ENCODE results near the gene MAGI2.

The MAGI2 gene

DNA sequence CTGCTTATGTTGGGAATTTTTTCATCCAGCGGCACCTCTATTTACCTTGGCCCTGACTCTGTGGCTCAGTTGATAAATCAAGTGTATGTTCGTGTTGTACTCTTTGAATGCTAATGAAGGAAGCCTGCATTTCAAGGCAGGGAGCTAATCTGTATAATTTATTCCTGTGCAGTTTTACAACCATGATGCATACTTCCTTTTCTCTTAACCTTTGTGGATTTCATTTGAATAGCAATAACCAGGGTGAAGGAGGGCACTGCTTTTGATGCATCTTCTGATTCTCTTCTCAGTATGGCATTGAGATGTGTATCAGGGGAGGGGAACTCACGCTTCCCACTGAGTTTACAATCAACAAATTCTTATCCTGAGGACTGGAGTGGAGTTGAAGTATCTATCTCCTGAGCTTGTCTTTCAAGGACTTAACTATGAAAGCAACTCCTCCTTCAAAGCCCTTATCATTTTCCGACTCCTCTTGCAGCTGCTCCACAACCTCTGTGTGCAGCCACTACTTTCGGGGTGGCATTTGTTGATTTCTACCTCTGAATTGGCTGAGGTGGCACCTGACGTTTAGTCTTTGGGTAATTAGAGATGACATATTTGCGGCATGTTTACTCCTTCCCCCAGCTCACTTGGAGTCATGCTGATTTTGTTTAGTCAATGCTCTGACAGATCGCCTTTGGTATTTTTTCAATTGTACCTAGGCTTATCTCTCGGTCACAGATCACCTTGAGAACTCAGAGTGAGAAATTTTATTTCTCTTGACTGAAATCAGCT is 1379.7 kb downstream of the MAGI2 start:
- H3K27ac ChIP-seq = no peak overlapping the region

DNA sequence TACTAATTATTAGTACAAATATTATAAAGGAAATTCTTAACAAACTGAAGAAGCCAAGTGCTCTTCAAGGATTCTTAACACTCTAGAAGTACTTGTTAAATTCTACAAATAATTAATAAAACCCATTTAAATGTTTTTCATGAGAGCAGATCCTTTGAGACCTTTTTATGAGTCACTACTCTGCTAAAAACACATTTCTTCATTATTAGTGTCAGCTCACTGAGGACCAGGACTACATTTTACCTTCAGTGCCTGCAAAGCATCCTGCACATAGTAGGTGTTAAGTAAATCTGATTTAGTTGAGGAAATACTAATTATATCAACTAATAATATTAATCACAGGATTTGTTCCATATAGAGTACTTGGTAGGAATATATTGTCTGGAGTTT is 1381.3 kb downstream of the MAGI2 start:
- Histone ChIP-seq H3K4me3 (no peak overlapping the region), H3K27ac (no peak overlapping the region)

More for the DNA sequence above, 1379.7 kb downstream of the MAGI2 start:
- no peak overlapping the region for H3K4me3 ChIP-seq

DNA sequence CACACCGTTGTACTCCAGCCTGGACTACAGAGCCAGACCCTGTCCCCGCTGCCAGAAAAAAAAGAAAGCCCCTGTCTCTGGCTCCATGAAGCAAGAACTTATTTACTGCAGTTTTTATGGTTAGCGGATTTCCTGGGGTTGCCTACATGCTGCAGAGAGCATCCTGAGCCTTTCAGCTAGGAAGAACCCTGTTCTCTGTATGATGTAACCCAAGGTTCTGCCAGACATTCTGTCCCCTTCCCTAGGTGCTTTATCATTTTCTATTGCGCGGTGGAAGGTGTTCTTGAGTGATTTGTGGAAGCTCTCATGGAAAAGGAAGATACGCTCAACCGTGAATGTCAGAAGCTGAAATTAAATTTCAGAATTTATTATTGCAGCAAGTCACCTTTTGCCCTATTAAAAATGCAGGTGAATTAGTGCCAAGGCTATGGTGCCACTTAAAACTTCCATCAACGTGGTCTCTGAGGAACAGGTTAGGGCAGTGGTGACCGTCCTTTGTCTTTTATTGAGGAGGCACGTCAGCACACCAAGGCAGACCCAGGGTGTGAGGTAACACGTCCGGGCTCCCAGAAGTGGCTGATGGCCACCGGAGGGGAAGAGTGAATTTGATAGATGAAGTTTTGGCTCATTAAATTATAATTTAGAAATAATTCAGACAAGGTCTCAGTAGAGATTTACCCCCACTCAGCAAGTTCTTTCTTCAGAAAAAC is 1381.8 kb downstream of the MAGI2 start:
- Histone ChIP-seq H3K27ac (no peak overlapping the region), H3K4me3 (no peak overlapping the region)

DNA sequence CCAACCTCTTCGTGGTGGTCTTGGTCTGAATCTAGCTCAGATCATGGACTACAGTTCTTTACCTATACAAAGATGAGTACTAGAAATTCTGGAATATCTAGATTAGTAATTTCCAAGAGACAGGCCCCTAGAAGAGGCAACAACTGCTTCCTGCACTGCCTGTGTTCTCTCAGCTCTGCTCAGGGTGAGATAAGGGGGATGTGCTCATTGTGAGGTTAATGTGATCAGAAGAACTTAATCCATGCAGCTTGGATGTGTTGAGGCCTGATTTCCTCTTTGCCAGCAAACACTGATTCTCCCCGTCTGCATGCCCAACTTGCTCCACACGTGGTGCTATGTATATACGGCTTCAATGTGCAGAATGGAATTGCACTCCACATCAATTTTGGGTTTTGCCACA is 1386.9 kb downstream of the MAGI2 start:
- Histone ChIP-seq H3K27ac (no peak overlapping the region), H3K4me3 (no peak overlapping the region)

DNA sequence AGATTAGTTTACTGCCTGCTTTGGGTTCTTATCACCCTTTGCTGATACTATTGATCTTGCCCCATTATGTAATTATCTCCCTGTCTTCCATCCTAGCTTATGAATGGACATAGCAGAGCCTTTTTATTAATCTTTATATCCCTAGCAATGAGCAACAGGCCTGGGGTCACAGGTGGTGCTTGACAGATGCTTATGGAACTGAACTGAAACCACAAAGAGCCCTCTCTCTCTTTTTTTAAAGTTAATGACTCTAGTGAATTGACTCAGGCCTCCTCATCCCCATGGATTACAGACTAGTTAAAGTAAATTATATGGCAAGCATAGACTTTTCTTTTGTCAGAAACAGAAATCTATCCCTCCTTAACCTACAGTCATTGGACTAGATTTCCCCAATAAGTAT is 1389.7 kb downstream of the MAGI2 start:
- no peak overlapping the region for H3K4me3 ChIP-seq
- no peak overlapping the region for H3K27ac ChIP-seq

DNA sequence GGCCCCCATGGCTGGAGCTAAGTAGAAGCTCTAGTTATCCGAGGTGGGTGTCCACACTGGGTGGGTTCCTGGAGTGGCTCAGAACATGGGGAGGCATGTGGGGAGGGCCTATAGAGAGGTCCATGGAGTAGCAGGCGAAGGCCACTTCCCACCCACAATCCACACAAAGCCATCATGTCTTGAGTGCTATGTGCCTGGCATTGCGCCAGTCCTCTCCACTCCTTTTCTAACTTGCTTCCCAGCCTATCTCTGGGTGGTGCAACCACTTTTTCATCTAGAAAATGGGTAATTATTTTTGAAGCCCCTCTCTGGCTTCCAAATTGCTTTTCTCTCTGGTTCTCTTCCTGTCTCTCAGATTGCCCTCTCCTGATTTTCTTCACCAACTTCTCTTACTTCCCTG is 1391.3 kb downstream of the MAGI2 start:
- no peak overlapping the region for H3K27ac ChIP-seq

DNA sequence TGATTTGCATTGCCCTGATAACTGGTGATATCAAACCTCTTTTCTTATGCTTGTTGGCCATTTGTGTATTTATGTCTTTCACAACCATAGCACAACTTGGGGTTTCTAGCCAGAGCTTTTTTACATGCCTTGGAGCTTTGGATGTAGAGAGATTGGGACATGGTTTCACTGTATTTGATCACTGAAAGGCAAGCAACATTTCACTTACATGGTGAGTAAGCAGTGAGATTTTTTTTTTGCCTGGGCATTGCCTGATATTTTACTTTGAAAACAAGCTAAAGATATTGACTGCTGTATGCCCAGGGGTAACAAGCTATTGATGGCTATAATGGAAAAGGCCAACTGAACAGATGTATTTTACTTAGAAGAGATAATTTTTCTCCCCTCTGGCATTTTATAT is 1395.9 kb downstream of the MAGI2 start:
- H3K27ac ChIP-seq = no peak overlapping the region
- no peak overlapping the region for H3K4me3 ChIP-seq

More for the DNA sequence above, 1391.3 kb downstream of the MAGI2 start:
- no peak overlapping the region for H3K4me3 ChIP-seq

DNA sequence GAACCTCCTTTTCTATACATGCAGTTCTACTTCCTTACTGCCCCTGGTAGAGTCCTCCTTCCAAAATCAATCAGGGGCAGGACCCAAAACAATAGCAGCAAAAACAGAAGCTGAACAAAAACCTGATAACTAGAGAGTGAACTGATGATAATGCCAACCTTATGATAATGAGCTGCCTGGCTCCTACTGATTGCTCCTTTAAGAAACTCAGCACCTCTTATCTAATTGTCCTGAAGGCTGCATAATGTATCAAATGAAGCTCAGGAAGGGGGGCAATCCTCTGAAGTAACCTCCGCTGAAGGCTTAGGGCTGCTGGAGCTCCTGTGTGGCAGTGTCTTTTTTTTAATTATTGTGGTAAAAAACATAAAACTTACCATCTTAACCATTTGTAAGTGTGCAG is 1397.9 kb downstream of the MAGI2 start:
- Histone ChIP-seq H3K27ac (no peak overlapping the region), H3K4me3 (no peak overlapping the region)

DNA sequence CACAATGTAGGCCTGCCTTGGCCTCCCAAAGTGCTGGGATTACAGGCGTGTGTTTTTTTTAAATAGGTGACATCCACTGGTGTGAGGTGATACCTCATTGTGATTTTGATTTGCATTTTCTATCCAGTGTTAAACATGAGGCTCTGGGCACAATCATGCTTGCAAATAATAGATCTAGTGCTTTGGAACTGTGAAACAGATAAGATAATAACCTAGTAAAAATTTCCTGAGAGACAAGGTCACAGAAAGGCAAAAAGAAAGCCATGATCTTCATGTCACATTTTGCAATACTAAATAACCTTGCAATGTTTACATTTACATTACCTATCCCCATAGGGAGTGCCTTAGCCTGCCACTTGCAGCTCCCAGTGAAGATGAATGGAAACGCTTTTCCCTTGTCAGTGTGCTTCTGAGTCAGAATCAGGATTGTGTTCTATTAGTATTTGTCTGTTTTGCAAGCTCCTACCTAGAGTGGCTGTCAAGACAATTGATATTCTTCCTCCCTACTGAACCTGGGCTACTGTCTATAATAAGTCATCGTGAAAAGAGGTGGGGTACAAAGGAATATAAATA is 1398.4 kb downstream of the MAGI2 start:
- H3K27ac ChIP-seq = no peak overlapping the region
- H3K4me3 ChIP-seq = no peak overlapping the region

DNA sequence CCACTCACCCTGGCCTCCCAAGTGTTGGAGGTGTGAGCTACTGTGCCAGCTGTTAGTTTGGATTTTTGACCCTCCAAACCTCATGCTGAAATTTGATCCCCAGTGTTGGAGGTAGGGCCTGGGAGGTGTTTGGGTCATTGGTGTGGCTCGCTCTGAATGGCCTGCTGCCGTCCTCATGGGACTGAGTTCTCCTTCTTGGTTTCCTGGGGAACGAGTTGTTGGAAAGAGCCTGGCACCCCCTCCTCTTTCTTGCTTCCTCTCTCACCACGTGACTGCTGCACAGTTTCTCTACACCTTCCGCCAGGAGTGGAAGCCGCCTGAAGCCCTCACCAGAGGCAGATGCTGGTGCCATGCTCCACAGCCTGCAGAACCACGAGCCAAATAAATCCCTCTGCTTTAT is 1401.4 kb downstream of the MAGI2 start:
- Histone ChIP-seq H3K27ac (no peak overlapping the region), H3K4me3 (no peak overlapping the region)

DNA sequence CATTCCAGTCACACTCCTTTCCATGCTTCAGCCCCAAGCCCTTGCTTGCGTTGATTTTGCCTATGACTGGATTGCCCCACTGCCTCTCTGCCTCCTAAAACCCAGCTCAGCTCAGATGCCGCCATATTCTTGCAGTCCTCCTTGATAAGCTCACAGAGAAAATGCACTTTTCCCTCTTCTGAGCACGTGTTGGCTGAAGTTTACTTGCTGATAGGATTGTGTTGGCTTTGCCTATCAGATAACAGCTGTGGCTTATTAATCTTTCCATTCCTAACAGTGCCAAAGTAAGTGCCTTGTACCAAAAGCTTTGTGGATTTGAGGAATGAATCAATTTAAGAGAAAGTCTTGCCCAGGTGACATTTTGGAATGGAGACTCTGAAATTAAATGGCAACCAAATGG is 1405.7 kb downstream of the MAGI2 start:
- no peak overlapping the region for H3K27ac ChIP-seq
- no peak overlapping the region for H3K4me3 ChIP-seq

DNA sequence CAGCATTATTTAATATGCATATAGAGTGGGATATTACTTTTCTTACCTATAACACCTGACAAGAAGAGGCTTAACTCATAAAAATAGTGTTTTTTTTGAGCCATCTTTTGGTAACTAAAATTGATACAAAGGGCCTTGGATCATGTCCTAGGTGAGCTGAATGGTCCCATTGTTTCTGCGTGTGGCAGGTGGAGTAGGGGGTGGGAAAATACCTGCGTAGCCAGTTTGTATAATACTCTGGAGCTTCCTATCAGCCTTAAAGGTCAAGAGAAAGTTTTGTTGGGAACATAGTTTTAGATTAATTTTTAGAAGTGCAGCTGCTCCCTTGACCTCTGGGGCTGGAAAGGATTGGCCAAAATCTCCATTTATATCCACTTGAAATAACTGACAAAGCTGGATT is 1410.3 kb downstream of the MAGI2 start:
- H3K4me3 ChIP-seq = no peak overlapping the region
- no peak overlapping the region for H3K27ac ChIP-seq

DNA sequence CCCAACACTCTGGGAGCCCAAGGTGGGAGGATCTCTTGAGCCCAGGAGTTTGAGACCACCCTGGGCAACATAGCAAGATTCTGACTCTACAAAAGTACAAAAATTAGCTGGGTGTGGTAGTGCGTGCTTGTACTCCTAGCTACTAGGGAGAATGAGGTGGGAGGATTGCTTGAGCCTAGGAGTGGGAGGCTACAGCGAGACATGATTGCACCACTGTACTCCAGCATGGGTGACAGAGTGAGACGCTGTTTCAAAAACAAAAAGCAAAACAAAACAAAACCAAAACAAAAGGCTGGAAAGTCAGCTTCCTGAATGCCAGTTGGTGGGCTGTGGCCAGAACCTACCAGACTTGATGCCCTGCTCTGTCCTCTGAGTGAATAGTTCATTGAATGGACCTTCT is 1412.0 kb downstream of the MAGI2 start:
- Histone ChIP-seq H3K4me3 (no peak overlapping the region), H3K27ac (peak overlapping the region in 1 of 21 experiments; percentile 26)

DNA sequence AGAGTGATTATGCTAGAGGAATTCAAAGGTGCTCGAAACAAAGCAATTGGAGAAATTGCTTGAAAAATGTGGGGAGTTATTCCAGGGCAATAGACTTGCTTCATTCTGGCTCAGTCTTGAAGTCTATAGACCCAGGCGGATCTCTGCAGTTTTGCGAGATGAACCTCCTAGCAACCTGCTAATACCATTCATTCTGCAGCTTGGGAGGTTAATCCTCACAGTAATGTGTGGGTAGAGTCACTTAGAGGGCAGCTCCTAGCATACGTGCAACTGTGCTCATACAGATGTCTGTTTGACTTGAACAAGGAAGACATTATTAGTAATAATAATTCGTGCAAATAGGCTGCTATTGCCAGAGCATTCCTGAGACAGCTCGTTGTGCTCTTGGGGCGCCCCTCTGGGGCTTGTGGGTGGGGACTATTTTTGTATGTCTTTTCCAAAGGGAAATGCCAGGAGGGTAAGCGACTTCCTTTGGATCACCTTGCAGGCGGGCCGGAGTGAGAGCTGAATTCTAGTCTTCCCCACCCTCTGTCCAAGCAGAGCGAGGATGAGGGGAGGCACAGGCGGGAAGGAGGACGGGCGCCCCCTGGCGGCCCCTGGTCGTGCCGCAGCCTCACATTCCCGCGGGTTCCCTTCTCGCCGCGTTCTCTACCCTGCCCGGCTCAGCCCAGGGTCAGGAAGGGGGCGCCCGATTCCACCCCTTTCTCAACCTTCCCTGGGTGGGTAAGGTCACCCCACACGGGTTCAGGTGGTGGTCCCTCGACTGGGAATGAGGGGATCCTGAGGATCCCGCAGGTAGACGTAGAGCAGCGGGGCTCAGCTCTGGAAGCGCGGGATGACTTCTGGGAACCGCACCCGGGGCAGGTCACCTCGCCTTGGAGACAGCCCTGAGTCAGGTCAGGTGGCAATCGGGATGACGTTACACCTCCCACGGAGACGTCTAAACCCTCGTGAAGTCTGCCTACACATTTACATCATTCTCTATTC is 1413.4 kb downstream of the MAGI2 start:
- no peak overlapping the region for H3K4me3 ChIP-seq
- peak overlapping the region in 1 of 21 experiments; percentile 21 for H3K27ac ChIP-seq

DNA sequence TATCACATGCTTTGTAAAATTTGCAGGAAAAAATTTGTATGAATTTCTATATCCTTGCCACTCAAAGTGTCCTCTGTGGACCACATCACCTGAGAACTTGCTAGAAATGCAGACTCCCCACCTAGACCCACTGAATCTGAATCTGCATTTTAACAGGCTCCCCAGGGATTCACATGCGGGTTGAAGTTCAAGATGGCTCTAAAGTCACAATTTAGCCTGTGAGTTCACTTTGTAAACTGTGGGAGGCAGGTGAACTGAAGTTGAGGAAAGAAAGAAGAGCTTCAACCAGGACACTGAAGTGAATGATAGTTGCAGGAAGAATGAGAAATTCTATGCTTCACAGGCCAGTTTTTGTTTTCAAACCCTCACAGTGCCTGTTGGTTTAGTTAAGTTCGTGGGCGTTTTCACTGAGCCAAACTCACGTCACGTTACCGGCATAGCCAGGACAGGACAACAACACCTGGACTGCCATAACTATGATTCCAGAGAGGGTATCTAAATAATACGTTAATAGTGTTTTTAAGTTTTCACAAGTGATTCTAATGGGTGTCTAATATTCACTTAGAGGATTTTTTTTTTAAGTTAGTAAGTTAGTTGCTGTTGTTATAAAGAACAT is 1414.9 kb downstream of the MAGI2 start:
- Histone ChIP-seq H3K4me3 (no peak overlapping the region), H3K27ac (no peak overlapping the region)

DNA sequence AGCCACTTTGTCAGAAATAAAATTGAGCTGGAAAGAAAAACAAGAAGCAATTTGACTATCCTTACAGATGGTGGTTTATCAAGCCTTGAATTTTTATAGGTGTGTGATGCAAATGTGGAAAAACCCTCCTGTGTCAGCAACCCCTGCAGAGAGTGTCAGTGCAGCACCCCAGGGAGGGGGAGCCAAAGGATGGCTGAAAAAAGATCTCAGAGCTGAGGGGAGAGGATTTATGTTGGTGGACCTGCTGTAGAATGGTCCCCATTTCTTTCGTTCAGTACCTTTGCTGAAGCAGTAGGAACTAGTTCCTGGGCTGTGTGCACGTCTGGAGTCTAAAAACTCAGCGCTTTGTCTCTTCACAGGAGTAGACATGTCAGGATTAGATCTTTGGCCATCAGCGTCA is 1415.9 kb downstream of the MAGI2 start:
- Histone ChIP-seq H3K4me3 (no peak overlapping the region), H3K27ac (no peak overlapping the region)

DNA sequence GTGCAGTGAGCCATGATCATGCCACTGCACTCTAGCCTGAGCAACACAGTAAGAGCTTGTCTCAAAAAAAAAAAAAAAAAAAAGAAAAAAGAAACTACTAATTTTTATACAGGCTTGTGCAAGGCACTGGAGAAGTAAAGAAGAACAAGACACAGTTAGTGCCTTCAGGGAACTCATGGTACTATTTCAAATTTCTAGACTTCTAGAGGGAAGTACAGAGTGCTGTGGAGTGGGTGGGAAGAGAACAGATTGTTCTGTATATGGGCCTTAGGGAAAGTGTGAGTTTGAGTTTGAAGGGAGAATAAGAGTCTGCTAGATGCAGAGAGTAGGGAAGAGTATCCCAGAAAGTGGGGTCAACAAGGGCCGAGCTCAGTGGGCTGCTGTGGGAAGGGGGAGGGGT is 1420.1 kb downstream of the MAGI2 start:
- Histone ChIP-seq H3K27ac (no peak overlapping the region), H3K4me3 (no peak overlapping the region)

DNA sequence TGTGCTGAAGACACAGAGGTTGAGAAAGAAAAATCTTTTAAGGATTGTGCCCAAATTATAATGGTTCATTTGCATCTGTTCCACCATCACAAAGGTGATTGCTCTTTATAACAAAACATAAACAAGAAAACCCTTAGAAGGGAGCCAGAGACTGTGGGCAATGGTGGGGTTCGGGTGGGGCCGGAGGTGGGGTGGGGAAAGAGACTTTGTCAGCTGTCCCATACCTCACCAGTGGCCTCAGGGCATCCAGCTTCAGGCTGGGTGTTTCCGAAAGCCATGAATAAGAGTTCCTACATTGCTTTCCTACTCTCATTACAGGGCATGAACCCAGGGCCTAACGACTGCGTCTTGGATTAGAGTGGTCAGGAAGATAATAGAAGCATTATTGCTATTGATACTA is 1427.0 kb downstream of the MAGI2 start:
- Histone ChIP-seq H3K27ac (no peak overlapping the region), H3K4me3 (no peak overlapping the region)

DNA sequence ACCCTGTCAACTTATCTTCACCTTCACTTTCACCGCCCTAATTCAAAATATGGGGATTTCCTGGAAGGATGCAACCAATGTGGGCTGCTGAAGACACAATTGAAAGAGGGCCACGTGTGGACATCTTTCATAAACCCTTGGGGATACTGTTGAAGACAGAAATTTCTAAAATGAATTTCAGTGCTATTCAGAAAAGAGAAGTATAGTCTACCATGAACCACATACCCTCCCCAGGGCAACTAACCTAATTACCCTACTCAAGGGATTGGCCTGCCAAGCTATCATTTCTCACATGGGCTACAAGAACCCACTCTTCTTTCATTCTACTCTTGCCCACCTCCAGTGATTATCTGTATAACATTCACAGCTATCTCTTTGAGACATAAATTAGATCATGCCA is 1428.9 kb downstream of the MAGI2 start:
- H3K4me3 ChIP-seq = no peak overlapping the region
- no peak overlapping the region for H3K27ac ChIP-seq

DNA sequence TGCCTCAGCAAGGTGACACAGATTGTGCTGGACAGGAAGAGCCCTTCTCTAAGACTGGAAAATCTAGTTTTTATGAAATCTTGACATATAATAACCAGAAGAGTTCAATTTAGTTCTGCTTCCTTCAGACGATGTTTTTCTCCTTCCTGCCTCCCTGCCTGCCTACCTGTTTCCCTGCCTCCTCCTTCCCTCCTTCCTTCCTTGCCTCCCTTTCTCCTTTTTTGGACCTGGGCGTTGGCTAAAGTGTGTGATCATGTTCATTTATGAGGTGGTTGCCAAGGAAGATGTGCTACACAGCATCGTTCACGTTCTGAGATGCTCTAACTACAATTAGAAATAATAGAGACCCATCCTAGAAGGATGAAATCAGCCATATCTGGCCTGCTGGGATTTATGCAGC is 1430.3 kb downstream of the MAGI2 start:
- H3K27ac ChIP-seq = no peak overlapping the region
- H3K4me3 ChIP-seq = no peak overlapping the region
